Activated naive CD4-positive, alpha-beta T cell (primary cell): Measurements from ENCODE around the gene IQGAP2.
"Not testable (repeated sequence)": the region's sequence is repeated elsewhere in the genome, so short reads cannot be mapped to it uniquely, and the experiment has no call there.

ENCODE experiments used
- DNase-seq, 4 experiments: peaks; one replicate each; lab custom pipeline; 2025; lab: John Stamatoyannopoulos, UW

IQGAP2 gene

DNA sequence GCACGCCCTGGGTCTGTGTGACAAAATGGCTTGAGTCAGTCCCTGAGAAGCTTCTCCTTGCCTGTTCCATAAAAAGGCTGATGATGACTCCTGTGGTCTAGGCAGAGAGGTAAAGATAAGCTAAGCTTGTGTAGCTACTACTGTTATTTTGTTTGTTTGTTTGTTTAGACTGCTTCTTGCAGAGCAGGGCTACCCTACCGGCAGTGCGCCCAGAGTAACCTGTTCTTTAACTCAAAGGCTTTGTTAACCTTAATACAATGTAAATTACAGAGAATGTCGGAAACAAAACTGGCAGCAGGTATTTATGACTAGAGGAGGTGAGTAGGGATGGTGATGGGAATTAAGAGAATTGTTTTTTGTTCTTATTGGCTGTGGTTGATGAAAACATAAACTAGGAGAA lies 132.5 kb downstream of the IQGAP2 start:
- no peak for DNase-seq

DNA sequence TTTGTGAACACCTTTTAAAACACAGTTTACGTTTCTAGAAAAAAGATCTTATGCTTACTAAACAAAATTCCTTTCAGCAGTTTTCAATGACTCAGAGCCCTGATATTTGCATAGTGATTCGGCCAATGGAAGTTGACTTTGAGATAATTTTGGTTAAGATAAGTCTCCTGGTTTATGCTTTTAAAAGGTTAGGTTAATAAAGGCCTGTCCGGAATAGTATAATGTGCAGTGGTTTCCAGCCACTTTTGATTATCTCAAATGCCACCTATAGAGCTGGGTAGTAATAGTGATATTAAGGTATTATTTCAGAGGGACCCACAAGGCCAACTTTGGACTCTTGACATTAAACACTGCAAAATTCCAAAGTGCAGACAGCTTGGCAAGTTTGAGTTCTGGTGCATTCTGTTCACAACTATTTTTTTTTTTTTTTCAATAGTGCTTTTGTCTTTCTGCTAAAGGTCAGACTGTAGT lies 134.0 kb downstream of the IQGAP2 start:
- no peak for DNase-seq

DNA sequence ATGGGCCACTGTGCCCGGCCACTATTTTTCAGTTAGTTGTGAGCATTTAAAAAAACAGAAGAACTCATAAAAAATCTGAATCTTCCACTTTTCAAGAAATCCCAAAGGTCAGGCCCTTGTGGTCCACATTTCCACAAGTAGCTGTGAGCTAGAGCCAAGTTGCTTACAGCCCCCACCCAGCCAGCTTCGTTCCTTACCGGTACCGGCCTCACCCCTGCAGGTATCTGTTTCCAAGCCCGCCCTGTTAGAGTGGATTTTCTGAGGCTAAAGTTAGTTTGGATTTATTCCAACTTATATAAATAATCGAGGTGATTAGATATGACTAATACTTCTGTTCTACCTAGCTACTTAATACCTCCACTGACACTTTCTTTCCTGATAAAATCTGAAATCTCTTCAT lies 139.2 kb downstream of the IQGAP2 start:
- DNase-seq, result no peak

DNA sequence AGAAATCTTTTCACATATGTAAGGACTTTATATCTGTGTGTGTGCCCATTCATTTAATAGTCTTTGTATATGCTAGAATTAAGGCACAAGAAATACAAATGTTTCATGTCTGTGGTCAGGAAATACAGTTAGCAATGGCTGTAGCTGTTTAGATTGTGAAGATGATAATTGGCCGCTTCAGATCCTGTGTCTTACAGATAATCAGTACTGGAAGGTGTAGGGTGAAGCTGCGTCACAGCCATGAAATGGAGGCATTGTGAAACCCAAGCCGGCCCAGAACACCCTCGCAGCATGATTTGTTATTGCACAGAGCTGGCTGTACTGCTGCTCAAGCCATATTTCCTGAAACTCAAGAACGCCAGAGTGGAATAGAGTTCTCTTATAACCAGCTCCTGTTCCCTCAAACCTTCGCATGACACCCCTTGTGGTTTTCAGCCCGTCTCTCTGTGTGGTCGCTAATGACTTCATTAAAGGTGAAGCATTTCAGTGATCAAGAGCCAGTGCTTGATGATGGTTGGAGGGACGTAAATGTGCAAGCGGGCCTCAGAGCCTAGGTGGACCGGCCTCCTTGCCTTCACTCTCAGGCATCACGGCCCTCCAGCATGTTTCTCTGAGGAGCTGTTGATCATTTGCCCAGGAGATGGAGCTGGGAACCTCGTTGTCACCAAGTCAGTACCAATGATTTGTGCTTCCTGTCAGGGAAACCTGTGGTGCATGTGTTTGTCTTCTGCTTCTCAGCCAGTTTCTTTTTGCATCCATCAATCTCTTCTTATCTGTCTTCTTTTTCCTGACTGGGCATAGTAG lies 140.0 kb downstream of the IQGAP2 start:
- peak in 3 of 4 experiments; percentile 8 to 39 (median 23) for DNase-seq

- peak in 2 of 4 experiments; percentile 9 to 28 for DNase-seq
Measured at GRCh38 chr5:76544268-76544926, 141.3 kb downstream of the IQGAP2 start.

DNA sequence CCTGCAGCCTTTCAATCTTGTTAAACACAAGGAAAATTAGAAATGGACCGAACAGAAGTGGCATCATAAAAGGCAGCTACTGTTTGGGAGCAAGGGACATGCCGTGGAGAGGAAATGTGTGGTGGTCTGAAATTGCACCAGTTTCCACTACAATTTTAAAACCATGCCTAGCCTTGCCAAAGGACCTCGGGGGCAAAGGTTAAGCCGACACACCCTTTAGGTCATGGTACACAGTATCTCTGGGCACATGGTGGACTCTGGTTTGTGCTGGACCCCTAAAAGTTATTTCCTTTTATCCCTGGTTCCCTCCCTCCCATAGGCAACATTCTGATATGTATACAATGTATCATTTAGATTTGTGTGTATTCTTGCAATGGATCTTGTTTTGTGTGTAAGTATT lies 142.1 kb downstream of the IQGAP2 start:
- DNase-seq, result no peak

DNA sequence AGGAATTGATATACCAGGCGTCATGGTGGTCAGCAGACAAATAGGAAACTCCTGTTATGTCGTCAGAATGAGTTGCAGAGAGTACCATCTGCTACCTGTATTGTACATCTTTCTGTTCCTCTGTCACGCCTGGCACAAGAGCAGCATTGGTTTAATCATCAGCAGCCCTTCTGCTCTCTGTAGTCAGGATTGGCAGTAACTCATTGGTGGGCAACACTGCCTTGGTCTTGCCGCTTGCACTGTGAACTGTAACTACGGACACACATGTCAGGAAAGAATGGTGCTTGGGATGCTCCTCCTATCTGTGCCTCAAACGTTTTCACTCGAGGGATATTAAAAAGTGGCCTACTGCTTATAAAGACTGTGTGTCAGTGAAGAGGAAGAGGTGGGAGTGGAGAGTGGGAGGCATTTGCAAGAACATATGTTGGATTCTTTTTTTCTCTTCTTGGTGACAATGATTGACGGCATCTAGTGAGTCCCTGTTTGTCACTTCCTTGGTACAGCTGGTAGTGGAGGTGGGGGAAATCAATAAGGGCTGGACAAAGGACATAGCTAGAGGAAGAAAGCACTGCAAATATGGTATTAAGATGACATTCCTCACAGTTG lies 143.5 kb downstream of the IQGAP2 start:
- DNase-seq, result no peak

GRCh38 chr5:76547242-76547890 lies 144.3 kb downstream of the IQGAP2 start:
- DNase-seq, result no peak

- no peak for DNase-seq
Measured at GRCh38 chr5:76547891-76548524, 144.9 kb downstream of the IQGAP2 start.

- no peak for DNase-seq
Measured at GRCh38 chr5:76548525-76549229, 145.6 kb downstream of the IQGAP2 start.

GRCh38 chr5:76550881-76551280 lies 147.8 kb downstream of the IQGAP2 start:
- not testable (repeated sequence) for DNase-seq

GRCh38 chr5:76552546-76552945 lies 149.5 kb downstream of the IQGAP2 start:
- DNase-seq, result no peak

DNA sequence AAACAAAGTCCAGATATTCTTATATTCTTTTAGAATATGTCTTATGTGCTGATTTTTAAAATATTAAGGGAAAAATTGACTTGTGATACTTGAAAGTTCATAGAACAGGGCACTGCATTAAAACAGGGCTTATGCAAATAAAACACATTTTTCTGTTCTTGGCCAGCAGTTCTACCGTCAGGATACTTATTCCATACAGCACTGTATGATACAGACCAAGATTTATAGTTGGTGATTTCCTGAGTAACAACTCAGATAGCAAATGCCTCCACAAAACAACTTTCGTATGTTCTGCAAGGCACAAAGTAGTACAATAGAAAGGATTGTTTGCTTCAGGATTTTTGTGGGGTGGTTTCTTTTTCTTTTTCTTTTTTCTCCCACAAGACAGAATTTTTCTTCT lies 150.2 kb downstream of the IQGAP2 start:
- DNase-seq, result no peak

DNA sequence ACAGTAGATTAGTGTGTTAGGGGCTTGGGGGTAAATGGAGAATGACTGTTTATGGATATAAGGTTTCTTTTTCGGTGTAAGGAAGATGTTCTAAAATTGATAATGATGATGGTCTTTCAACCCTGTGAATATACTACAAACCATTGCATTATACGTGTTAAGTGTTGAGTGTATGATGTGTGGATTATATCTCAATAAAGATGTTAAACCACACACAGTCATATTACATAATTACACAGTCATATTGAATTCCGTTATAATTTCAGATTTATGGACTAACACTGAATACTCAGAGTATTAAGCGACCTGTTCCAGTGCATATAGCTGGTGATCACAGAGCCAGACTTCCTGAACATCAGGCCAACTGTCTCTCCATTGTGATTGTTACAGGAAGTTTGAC lies 152.0 kb downstream of the IQGAP2 start:
- no peak for DNase-seq

DNA sequence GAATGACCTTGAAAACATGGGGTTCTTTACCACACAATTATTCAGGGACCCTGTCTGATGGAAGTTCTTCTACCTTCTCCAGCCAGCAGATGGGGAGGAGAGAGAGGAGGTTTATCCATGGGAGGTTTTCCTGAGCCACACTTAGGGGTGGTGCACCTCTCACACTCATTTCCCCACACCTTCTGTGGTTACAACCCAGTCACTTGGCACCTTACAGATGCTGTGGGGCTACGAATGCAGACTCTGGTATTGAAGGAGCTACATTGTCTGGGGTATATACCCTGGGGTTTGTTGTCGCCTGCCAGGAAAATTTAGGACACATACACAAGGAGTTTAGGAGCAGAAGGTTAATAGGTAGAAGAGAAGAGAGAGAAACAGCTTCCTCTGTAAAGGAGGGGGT lies 152.6 kb downstream of the IQGAP2 start:
- no peak for DNase-seq

GRCh38 chr5:76556511-76557221 lies 153.6 kb downstream of the IQGAP2 start:
- no peak for DNase-seq

GRCh38 chr5:76560952-76561891 lies 158.1 kb downstream of the IQGAP2 start:
- no peak for DNase-seq

GRCh38 chr5:76561959-76562358 lies 158.9 kb downstream of the IQGAP2 start:
- no peak for DNase-seq

- no peak for DNase-seq
Measured at GRCh38 chr5:76565009-76565408, 161.9 kb downstream of the IQGAP2 start.

DNA sequence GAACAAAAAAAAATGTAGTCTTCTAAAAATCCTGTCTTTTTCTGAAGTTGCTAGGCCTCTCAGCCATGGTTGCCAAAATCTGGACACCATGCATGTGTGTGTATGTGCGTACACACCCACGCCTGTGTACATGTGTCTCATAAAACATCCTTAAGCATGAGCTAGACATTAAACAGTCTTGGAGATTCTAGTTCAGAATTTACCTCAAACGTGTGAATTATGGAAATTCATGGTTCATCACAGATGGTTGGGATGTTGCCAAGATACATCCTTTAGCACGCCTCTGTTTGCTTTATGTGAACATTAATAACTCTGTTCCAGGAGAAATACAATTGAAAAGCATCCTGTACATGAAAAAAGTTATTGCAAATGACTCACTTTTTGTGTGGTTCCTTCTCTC lies 167.1 kb downstream of the IQGAP2 start:
- no peak for DNase-seq
